Sigmoid colon (tissue), 4 donors: ENCODE data around the gene SERPINA9.

Experiments used
- CTCF ChIP-seq, 4 experiments: fragments of 450-650 bp in 3 of 4; fragments of 200-600 bp in 1 of 4; IDR thresholded peaks; one replicate each; pipeline ENCODE4 v1.5.1; 2016 to 2019; ENCODE audit warnings: antibody characterized with exemption in 4 of 4, mild to moderate bottlenecking in 3 of 4, moderate library complexity in 2 of 4
- EP300 ChIP-seq, 4 donors: sonication (generic); formaldehyde crosslinking; IDR thresholded peaks; one replicate each; pipeline ENCODE4 v1.6.1; 2017; ENCODE audit warnings: antibody characterized with exemption in 4 of 4
- POLR2A ChIP-seq, 2 donors: fragments of 450-650 bp; IDR thresholded peaks; one replicate each; pipeline ENCODE4 v1.6.1; 2016; ENCODE audit warnings: antibody characterized with exemption in 2 of 2, mild to moderate bottlenecking in 2 of 2, moderate library complexity in 2 of 2

- TF ChIP-seq POLR2A (IDR thresholded peaks at IDR 0.05) (no peak), CTCF (IDR thresholded peaks at IDR 0.05) (no peak), EP300 (IDR thresholded peaks at IDR 0.05) (no peak)
Measured at GRCh38 chr14:94467728-94468520, 8.1 kb downstream of the SERPINA9 start.
